Measurements from ENCODE around the gene SYTL3. TPM values are rescaled to one million over a fixed set of nuclear protein-coding genes. Genes with fewer than 3 reads are reported as not detected.

The SYTL3 gene
- total and polyA plus RNA-seq, 9 of the 15 experiments (the other 6 are each of a cell fraction or from before 2014, with no cell fraction given), result 0.04 to 0.46 (median 0.17) TPM; not detected in 1

DNA sequence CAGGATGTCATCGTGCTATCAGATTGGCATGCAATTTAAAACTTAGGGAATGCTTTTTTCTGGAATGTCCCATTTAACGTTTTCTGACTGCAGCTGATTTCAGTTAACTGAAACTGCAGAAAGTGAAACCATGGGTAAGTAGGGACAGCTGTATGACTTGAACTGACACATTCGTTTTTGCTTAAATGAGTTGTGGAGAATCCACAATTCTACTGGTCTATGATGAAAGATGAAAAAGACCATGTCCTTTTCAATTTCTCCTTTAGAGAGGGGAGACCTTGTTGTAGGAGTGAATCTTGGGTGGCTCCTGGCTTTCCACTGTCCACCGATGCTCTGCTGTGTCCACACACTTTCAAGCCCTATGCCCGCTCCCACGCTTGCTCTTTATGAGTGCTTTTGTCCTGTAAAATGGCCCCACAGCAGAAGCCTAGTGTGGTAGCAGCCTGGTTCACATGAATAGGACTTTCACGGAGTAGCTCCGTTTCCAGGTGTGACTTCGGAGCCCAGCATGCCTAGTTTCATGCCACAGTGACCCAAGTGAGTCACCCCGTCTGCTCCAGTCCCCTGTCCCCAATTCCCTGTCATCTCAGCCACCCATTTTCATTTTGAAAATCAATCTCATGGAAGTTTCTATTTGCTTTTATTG is 27.2 kb upstream of the SYTL3 start:
- DNase-seq (ENCODE audit: extremely low read depth in 1 of 4, low spot score in 3 of 4) (no peak), ATAC-seq (no peak), FAIRE-seq (no peak)
- Histone ChIP-seq H2AFZ (ENCODE audit: low read depth, low read length) (no peak overlapping the region), H4K20me1 (replicated peaks; ENCODE audit: control insufficient read depth, insufficient read depth, low read length) (no peaks in the 10 kb centered on the region), H3K36me3 (ENCODE audit: control insufficient read depth, insufficient read depth, low read length) (peaks cover 77% of the 10 kb centered on the region), H3K9me1 (ENCODE audit: control insufficient read depth, insufficient read depth, low read length) (no peaks in the 10 kb centered on the region), H3K27ac (ENCODE audit: extremely low read depth, low read depth, low read length) (no peak overlapping the region), H3K4me2 (ENCODE audit: insufficient read depth, low read length) (no peak overlapping the region), H3K9me3 (replicated peaks; ENCODE audit: control insufficient read depth, insufficient read depth, low read depth, low read length) (no peaks in the 10 kb centered on the region), H3K27me3 (ENCODE audit: control insufficient read depth in 2 of 2, insufficient read depth in 2 of 2, low read length in 2 of 2) (no peaks in the 10 kb centered on the region), H3K9ac (ENCODE audit: insufficient read depth in 1 of 2, low read depth in 2 of 2, low read length in 2 of 2) (no peak overlapping the region), H3K79me2 (ENCODE audit: control insufficient read depth, insufficient read depth, low read length) (no peaks in the 10 kb centered on the region), H3K4me1 (replicated peaks in 1 of 2; ENCODE audit: control insufficient read depth in 2 of 2, insufficient read depth in 2 of 2, low read length in 2 of 2) (peaks cover 0 to 4% of the 10 kb centered on the region in 2 experiments; a peak in 1 of 5 replicates), H3K4me3 (no peak overlapping the region)
- no TSS peak for BruUV-seq (replicated peaks)
- WGBS (ENCODE audit: insufficient coverage, low coverage, missing lambda C conversion rate), result 83% methylated on average over 10 of the region's 10 CpGs
- CTCF ChIA-PET (ENCODE audit: low intra/inter-chr PET ratio), result no interaction called here
- in situ Hi-C loops (cut with MboI), result no loop called here
- intact Hi-C loops (cut with micrococcal nuclease), result no loop called here
- TF ChIP-seq NFIC (IDR thresholded peaks at IDR 0.05) (no peak), CREBBP (IDR thresholded peaks at IDR 0.05; ENCODE audit: low read depth, low read length) (no peak)
- POLR2A ChIA-PET, result interaction anchor here (0.8 to 2.4 kb wide), 2 partner anchors 12 to 21 kb away, joined by 3 to 10 read pairs; no protein-coding TSS in a partner anchor

DNA sequence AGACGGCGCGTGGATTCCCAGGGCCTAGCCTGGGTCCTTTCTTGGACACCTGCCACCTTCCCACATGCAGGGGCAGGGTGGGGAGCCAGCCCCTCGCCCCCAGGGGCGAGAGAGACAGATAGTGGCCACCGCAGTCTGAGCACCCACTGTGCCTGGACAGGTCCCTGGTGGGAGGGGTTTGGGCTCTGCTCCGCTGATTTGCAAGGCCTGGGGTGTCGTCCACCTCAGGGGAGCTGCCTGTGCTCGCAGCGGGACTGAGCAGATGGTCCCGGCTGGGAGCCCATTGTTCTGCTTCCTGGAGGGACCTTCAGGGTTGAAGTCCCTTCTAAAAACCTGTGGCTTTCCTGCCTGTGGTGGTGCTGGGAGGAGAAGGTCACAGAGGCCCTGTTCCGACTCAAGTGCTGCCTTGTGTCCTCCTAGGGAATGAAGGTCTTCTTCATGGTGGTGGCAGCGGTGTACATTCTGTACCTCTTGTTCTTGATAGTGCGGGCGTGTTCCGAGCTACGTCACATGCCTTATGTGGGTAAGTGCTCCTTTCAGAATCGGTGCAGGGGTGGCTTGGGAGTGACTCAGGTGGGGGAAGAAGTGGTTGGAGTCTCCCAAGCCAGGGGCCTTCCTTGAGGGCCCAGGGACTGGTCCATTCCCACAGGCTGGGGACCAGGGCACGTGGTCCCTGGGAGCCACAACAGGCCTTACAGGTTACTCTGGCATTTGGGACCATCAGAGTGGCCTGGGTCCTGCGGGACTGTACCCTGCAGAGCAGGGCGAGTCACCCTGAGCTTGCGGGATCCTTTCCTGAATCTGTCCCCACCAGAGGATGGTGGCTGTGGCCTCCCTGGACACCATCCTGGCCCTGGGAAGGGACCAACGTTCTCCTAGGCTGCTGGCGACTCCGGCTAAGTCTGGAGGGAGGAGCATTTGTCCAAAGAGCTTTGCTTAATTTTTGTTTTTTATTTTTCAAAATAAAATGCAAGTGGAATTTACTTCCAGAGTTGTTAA is 24.9 kb upstream of the SYTL3 start:
- TF ChIP-seq ZNF263 (CRISPR knock-in tag; IDR thresholded peaks at IDR 0.05; ENCODE audit: borderline replicate concordance) (no peak), POLR2G (IDR thresholded peaks at IDR 0.05; ENCODE audit: low read depth, low read length) (peak; percentile 37; the same call in 1 of the 2 replicates)
- H3K4me2 ChIP-seq (ENCODE audit: insufficient read depth, low read length), result no peak overlapping the region

More for the DNA sequence above, 24.9 kb upstream of the SYTL3 start:
- Histone ChIP-seq H3K4me3 (no peak overlapping the region), H3K4me1 (replicated peaks in 1 of 2; ENCODE audit: control insufficient read depth in 2 of 2, insufficient read depth in 2 of 2, low read length in 2 of 2) (peaks cover 0 to 10% of the 10 kb centered on the region in 2 experiments; a peak in 2 of 5 replicates), H3K27ac (ENCODE audit: extremely low read depth, low read depth, low read length) (no peak overlapping the region), H3K9ac (ENCODE audit: insufficient read depth in 1 of 2, low read depth in 2 of 2, low read length in 2 of 2) (peak overlapping the region in 1 of 2 experiments; percentile 14; a peak in 1 of 4 replicates), H3K9me1 (ENCODE audit: control insufficient read depth, insufficient read depth, low read length) (no peaks in the 10 kb centered on the region), H3K27me3 (ENCODE audit: control insufficient read depth in 2 of 2, insufficient read depth in 2 of 2, low read length in 2 of 2) (no peaks in the 10 kb centered on the region), H3K79me2 (ENCODE audit: control insufficient read depth, insufficient read depth, low read length) (no peaks in the 10 kb centered on the region), H3K9me3 (replicated peaks; ENCODE audit: control insufficient read depth, insufficient read depth, low read depth, low read length) (no peaks in the 10 kb centered on the region), H3K36me3 (ENCODE audit: control insufficient read depth, insufficient read depth, low read length) (peaks cover 90% of the 10 kb centered on the region), H2AFZ (ENCODE audit: low read depth, low read length) (no peak overlapping the region), H4K20me1 (replicated peaks; ENCODE audit: control insufficient read depth, insufficient read depth, low read length) (no peaks in the 10 kb centered on the region)
- DNase-seq (ENCODE audit: extremely low read depth in 1 of 4, low spot score in 3 of 4) (no peak), ATAC-seq (no peak), FAIRE-seq (no peak)
- POLR2A ChIA-PET, result interaction anchor here (0.5 kb wide), 1 partner anchor 350 kb away, joined by 3 read pairs; no protein-coding TSS in a partner anchor
- WGBS (ENCODE audit: insufficient coverage, low coverage, missing lambda C conversion rate), result 92% methylated on average over 25 of the region's 25 CpGs
- no TSS peak for BruUV-seq (replicated peaks)
- intact Hi-C loops (cut with micrococcal nuclease) (no loop called here), in situ Hi-C loops (cut with MboI) (no loop called here)
- CTCF ChIA-PET (ENCODE audit: low intra/inter-chr PET ratio), result interaction anchor here (0.6 kb wide), 1 partner anchor 20 kb away, joined by 4 read pairs; the partner anchor contains the start of gene DYNLT1

Data from K562 (cell line).